ENCODE measurements around the gene RAB23.

RAB23 gene

GRCh38 chr6:57221936-57222742, at the start of gene RAB23:
Gene RAB23 (minus strand): TSS chr6:57222307. CDS start chr6:57210380, 11,927 bp downstream.
- peak within 1 kb of the TSS; percentile 87 for H3K4me3 ChIP-seq (ENCODE audit: low read depth, low read length)

GRCh38 chr6:57268294-57268640, 46.2 kb upstream of the RAB23 start:
- H3K4me3 ChIP-seq (ENCODE audit: low read depth, low read length): no peak overlapping the region

- H3K4me3 ChIP-seq (ENCODE audit: low read depth, low read length): no peak overlapping the region
Measured at GRCh38 chr6:57267586-57268293, 45.6 kb upstream of the RAB23 start.

DNA sequence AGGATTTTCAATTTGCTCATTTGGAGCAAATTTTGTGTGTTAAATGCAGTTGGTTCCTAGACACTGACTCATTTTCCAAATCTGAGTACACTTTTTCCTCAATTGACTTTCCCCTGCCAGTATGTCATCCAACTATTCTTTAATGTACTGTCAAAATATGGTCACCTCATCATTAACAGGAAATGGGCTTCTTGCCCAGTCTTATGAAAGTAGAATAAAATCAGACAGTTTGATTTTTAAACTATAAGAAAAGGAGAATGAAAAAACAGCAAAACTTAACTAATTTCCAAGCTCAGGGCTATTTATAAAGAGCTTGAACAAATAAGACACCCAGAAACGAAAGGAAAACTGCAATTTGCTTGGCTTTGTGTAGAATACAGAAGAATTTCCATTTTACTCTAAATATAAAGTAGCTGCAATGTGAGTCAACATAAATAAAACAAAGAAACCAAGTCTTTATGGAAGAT, 43.7 kb upstream of the RAB23 start:
- H3K4me3 ChIP-seq (ENCODE audit: low read depth, low read length): no peak overlapping the region

GRCh38 chr6:57263739-57264138, 41.6 kb upstream of the RAB23 start:
- no peak overlapping the region for H3K4me3 ChIP-seq (ENCODE audit: low read depth, low read length)

DNA sequence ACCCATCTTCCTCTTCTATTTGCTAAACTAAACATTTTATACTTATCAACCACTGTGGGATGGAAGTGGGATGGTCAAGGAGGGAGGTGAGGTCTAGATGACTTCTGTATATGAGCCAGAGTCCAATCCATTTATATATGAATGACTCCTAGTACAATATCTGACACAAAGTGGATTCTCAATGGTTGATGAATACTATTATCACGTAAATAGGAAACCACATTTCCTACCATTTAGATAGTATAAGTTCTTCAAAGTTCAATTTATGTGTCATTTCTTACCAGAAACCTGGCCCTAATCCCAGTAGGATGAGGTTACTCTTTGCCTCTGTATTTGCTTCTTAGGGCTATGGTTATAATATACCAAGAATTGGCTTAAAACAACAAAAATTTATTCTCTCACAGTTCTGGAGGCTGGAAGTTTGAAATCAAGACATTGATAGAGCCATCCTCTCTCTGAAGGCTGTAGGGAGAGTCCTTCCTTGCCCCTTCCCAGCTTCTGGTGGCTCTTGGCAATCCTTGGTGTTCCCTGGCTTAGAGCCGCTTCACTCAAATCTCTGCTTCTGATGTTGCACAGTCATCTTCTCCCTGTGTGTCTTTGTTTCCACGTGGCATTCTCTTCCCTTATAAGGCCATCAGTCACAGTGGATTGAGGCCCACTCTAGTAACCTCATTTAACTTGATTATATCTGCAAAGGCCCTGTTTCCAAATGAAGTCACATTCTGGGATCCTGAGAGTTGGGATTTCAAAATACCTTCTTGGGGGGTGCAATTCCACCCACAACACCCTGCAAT, 41.0 kb upstream of the RAB23 start:
- no peak overlapping the region for H3K4me3 ChIP-seq (ENCODE audit: low read depth, low read length)

GRCh38 chr6:57262488-57262887, 40.4 kb upstream of the RAB23 start:
- H3K4me3 ChIP-seq (ENCODE audit: low read depth, low read length): no peak overlapping the region

GRCh38 chr6:57261926-57262325, 39.8 kb upstream of the RAB23 start:
- H3K4me3 ChIP-seq (ENCODE audit: low read depth, low read length): no peak overlapping the region

GRCh38 chr6:57259064-57259463, 37.0 kb upstream of the RAB23 start:
- no peak overlapping the region for H3K4me3 ChIP-seq (ENCODE audit: low read depth, low read length)

GRCh38 chr6:57257911-57258541, 35.9 kb upstream of the RAB23 start:
- H3K4me3 ChIP-seq (ENCODE audit: low read depth, low read length): no peak overlapping the region

- H3K4me3 ChIP-seq (ENCODE audit: low read depth, low read length): no peak overlapping the region
Measured at GRCh38 chr6:57256541-57256940, 34.4 kb upstream of the RAB23 start.

GRCh38 chr6:57255451-57256169, 33.5 kb upstream of the RAB23 start:
- H3K4me3 ChIP-seq (ENCODE audit: low read depth, low read length): no peak overlapping the region

DNA sequence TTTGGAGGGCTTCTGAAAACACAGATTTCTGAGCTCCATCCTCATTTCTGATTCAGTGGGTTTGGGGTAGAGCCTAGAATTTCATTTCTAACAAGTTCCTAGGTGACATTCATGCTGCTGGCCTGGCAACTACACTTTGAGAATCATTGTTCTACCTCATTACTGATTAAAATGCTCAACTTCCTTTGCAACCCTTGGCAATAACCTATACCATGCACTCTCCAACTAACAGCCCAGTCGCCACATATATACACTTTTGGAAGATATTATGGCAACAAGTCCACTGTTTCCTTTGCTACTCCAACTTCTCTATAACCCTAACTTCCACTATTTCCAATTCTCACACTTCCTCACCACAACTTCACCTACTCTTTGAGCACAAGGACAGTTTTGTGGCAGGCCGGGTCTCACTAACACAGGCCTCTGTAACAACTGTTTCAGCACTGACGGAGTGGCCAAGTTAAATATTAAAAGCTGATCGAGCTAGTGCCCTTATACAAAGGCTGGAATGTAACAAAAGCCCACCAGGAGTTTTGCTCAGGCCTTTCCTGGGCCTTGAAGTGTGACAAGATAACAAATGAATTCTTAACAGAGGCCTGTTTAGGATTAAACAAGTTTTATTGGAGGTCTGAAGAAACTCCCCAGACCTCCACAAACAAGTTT, 32.1 kb upstream of the RAB23 start:
- no peak overlapping the region for H3K4me3 ChIP-seq (ENCODE audit: low read depth, low read length)

DNA sequence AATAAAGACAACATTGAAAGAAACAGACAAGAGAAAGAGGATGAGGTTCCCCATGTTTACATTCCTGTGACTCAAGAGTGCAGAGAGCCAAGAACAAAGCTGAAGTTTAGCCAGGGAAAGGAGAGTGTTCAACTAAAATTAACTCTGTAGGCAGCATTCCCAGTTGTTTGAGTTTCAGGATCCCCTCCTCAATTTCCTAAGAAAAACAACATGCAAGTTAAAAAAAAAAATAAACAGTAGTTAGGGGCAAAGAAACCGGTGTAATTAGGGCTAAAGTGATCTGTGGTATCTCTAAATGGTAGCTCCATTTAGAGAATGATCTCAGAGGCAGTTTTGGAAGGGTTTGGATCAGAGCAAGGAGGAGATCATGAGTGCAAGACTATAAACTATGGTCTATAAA, 30.9 kb upstream of the RAB23 start:
- no peak overlapping the region for H3K4me3 ChIP-seq (ENCODE audit: low read depth, low read length)

DNA sequence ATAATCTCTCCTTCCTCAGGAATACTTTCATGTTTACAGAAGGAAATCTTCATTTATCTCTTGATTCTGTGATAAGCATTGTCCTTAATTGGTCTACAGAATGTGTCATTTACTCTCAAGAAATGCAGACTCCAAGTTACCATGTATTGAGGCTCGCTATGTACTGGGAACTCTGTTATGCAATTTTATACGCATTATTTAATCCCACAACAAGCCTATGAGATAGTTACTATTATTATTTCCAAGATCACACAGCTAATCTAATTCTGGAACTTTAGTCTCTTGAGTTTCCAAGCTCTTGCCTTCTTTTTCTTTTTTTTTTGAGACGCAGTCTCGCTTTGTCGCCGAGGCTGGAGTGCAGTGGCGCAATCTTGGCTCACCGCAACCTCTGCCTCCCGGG, 30.0 kb upstream of the RAB23 start:
- H3K4me3 ChIP-seq (ENCODE audit: low read depth, low read length): no peak overlapping the region

- H3K4me3 ChIP-seq (ENCODE audit: low read depth, low read length): no peak overlapping the region
Measured at GRCh38 chr6:57250348-57250747, 28.2 kb upstream of the RAB23 start.

- H3K4me3 ChIP-seq (ENCODE audit: low read depth, low read length): no peak overlapping the region
Measured at GRCh38 chr6:57248311-57248895, 26.3 kb upstream of the RAB23 start.

GRCh38 chr6:57247603-57248002, 25.5 kb upstream of the RAB23 start:
- no peak overlapping the region for H3K4me3 ChIP-seq (ENCODE audit: low read depth, low read length)

- no peak overlapping the region for H3K4me3 ChIP-seq (ENCODE audit: low read depth, low read length)
Measured at GRCh38 chr6:57246307-57246706, 24.2 kb upstream of the RAB23 start.

- H3K4me3 ChIP-seq (ENCODE audit: low read depth, low read length): no peak overlapping the region
Measured at GRCh38 chr6:57243954-57244353, 21.8 kb upstream of the RAB23 start.

Measured in iPS-11a (cell line).